ENCODE measurements around the gene EPB41.

Gene EPB41

DNA sequence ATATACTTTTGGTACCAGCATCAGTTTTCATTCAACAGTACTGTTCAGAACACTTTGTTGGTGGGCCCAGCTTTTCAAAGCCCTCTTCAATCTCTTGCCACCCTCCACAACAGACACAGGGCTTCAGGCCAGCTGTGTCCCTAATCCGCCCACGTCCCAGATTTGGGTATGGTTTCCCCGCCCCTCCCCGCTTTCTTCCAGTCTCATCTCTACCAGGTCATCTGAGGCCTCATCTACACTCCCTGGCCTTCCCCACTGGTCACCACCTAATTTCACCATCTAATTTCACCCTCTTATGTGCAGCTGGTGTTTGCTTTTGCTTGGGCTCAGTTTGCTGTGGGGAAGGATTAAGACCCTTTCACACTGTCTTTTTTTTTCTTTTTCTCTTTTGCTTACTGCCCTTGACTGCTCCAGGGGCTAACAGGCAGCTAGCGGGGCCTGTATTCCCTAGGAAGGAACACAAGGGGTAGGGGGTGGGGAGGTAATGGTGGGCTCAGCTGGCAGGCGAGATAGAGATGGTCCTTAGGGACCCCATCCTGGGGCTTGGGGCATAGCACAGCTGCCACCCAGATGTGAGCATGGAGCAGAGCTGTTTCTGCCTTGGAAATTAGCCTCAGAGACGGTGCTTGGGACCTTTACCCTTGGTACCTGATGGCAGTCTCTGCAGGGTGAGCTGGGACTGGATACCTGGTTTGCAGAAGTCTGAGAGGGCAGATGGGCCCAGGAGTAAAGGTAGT is 3.8 kb upstream of the EPB41 start:
- no peak for DNase-seq (ENCODE audit: low read depth)

DNA sequence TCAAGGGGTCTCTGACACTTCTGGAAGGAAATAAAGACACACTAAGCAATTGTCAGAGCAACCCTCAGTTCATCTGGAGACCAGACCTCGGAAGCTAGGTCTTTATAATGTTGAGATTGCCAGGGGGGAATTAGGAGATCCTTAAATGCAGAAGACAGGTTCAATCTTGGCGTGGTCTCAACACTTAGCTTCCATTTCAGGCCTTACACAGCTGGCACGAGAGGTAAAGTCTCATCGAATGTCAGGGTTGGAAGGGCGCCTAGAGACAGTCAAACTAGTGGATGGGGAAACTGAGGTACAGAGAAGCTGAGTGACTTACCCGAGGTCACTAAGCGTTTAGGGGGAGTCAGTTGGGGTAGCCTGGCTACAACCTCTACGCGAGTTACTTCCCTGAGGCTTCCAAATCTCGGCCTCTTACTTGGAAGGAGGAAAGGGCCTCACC is 562 bp upstream of the EPB41 start:
- peak; percentile 2 for DNase-seq (ENCODE audit: low read depth)
- TF ChIP-seq, protein P1, sequence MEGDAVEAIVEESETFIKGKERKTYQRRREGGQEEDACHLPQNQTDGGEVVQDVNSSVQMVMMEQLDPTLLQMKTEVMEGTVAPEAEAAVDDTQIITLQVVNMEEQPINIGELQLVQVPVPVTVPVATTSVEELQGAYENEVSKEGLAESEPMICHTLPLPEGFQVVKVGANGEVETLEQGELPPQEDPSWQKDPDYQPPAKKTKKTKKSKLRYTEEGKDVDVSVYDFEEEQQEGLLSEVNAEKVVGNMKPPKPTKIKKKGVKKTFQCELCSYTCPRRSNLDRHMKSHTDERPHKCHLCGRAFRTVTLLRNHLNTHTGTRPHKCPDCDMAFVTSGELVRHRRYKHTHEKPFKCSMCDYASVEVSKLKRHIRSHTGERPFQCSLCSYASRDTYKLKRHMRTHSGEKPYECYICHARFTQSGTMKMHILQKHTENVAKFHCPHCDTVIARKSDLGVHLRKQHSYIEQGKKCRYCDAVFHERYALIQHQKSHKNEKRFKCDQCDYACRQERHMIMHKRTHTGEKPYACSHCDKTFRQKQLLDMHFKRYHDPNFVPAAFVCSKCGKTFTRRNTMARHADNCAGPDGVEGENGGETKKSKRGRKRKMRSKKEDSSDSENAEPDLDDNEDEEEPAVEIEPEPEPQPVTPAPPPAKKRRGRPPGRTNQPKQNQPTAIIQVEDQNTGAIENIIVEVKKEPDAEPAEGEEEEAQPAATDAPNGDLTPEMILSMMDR (conservative IDR thresholded peaks at IDR 0.05; ENCODE audit: low read depth, low read length): no peak
- H3K4me3 ChIP-seq (ENCODE audit: low read depth, low read length): peak overlapping the region; percentile 58

More for the DNA sequence above, 3.8 kb upstream of the EPB41 start:
- TF ChIP-seq, protein P1 (conservative IDR thresholded peaks at IDR 0.05; ENCODE audit: low read depth, low read length): no peak
- no peak overlapping the region for H3K4me3 ChIP-seq (ENCODE audit: low read depth, low read length)

DNA sequence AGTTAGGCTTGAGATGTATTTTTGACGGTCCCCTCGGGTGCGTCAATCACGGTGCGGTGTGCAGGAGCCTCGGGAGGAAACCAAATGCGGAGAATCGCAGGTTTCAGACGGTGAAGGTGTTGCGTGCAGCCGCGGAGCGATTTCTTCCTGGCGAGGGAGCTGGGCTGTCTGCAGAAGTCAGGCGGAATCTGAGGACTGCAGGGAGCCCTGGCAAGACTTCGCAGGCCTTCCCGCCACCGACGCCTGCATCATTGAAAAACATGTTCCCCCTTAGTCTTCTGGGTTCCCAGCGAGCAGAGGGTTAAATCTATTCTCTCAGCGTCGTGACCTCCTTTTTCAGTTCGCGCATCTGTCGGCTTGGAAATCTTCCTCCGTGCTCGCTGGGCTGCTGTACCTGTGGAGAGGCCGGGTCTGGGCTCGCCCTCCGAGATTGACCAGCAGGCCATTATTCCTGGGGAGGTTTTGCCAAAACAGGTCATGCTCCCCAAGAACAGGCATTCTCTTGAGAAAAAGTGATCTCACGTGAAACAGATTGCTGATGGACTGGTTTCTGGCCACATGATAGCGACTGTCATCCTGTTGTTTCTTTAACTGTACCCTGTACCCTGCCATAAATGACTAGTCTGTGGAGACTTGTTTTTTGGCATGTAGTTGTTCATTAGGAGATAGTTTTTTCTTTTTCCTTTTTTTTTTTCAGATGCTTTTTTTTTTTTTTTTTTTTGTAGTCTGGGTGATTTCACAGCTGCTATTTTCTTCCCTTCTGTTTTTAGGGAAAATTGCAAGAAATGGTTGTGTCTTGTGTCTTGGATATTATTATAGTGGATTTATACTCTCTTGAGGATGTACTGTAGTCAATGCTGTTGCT is 894 bp downstream of the EPB41 start:
- TF ChIP-seq, protein P1 (conservative IDR thresholded peaks at IDR 0.05; ENCODE audit: low read depth, low read length): no peak
- DNase-seq (ENCODE audit: low read depth): peak; percentile 44
- peak overlapping the region; percentile 58 for H3K4me3 ChIP-seq (ENCODE audit: low read depth, low read length)

DNA sequence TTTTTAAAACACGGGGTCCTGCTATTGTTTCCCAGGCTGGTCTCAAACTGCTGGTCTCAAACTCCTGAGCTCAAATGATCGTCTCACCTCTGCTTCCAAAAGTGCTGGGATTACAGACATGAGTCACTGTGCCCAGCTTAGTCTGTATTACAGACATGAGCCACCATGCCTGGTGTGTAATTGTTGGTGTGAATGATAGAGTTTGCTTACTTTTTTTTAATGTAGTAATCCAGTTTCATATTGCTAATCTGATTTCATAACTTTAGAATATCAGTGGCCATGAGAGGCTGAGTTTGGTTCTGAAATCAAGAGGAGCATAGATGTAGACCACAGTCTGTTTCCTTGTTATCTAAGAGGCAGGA is 3.4 kb downstream of the EPB41 start:
- no peak for DNase-seq (ENCODE audit: low read depth)
- TF ChIP-seq, protein P1 (conservative IDR thresholded peaks at IDR 0.05; ENCODE audit: low read depth, low read length): no peak

DNA sequence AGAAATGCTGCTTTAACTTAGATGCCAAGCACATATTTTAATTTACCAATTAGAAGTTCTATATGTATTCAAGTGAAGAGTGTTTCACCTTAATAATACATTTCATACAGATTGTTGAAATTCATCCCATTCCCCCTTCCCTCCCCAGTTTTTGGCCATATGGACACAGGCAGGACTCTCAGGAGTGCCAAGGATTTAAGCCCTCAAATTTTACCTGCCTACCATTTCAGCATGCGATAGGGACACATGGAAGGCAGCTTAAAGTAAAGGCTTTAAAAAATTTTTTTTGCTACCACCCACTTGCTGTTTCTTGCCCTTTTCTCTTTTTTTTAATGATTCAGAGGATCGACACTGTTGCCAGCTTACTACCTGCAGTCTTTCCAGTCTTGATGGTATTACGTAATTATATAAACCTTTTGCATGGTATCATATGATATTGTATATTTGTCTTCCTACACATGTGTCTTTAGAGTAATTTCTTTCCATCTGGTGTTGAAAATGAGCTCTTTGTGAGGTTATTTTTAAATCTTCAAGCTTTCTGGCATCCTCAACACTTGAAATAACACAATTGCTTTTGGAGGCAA is 7.0 kb downstream of the EPB41 start:
- peak; percentile 2 for DNase-seq (ENCODE audit: low read depth)
- H3K4me3 ChIP-seq (ENCODE audit: low read depth, low read length): no peak overlapping the region
- TF ChIP-seq, protein P1 (conservative IDR thresholded peaks at IDR 0.05; ENCODE audit: low read depth, low read length): no peak

More for the DNA sequence above, 3.4 kb downstream of the EPB41 start:
- H3K4me3 ChIP-seq (ENCODE audit: low read depth, low read length): no peak overlapping the region

DNA sequence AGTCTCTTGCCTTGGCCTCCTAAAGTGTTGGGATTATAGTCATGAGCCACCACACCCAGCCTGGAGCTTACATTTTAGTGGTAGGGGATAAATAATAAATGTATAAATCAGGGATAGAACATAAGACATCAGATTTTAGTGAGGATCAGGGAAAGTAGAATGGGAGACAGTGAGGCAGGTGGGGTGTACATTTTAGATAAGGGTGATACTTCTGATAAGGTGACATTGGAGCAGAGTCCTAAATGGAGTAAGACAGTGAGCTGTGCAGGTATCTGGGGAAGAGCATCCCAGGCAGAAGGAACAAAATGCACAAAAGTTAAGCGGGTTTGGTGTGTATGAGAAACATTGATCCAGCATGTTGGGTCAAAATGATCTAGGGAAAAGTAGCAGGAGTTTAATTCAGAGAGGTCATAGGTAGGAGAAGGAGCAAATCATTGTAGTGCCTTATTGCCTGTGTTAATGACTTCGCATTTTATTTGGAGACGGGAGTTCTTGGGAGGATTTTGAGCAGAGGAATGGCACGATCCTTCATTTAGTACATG is 11.1 kb downstream of the EPB41 start:
- TF ChIP-seq, protein P1 (conservative IDR thresholded peaks at IDR 0.05; ENCODE audit: low read depth, low read length): no peak
- DNase-seq (ENCODE audit: low read depth): no peak
- H3K4me3 ChIP-seq (ENCODE audit: low read depth, low read length): no peak overlapping the region

All from choroid plexus epithelial cell (primary cell).